ENCODE results near the gene NECTIN3. TPM values are rescaled to one million over a fixed set of nuclear protein-coding genes. Genes with fewer than 3 reads are reported as not detected.

The NECTIN3 gene
- total RNA-seq (1 to 10 TPM; 3.3 to 7.0 (median 5.0) TPM), polyA plus RNA-seq (1 to 10 TPM; 2.1 to 3.0 (median 2.2) TPM)
- long read RNA-seq, donor 1, partial matches to known transcripts: 0 of 1 reads
- long read RNA-seq, donor 1, other reads (novel, unspliced or antisense): 0 of 1 reads
- long read RNA-seq, donor 2, partial matches to known transcripts: 0 of 3 reads
- long read RNA-seq, donor 2, other reads (novel, unspliced or antisense): 1 of 3 reads

DNA sequence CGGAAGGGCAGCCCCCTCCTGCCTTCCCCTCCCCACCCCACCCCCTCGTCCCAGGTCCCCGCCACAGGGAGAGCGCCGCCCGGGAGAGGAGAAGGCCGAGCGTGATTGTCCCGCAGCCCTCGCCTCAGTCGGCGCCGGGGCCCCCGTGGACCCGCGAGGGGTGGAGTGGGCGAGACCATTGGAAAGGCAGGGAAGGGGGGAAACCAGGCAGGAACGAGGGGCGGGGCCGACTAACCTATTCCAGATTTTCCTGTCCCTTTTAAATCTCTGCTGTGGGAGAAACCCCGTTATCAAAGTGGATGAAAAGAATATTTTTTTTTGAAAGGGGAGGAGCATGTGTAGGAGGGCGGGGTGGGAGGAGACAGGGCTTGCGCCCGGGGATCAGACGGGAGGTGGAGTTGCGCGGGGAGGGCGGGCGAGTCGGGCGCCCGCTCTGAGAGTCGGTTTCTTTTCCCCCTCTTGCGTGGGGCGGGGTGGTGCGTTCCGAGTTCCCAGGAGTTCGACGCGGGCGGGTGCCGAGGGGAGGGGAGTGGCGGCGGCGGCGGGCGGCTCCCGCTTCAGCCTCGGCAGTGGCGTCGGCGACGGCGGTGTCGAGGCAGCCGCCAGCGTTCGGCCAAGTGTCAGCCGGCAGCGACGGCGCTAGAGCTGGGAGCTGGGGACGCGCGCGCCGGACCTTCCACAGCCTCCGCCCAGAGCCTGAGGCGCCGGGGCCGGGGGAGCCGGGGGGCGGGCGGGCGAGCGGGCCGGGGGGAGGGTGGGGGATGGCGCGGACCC is at the start of gene NECTIN3:
Gene NECTIN3 (plus strand): TSS at position 560 of the 774 bp plus-strand sequence. CDS start 202 bp downstream, at position 762.
- intact Hi-C loops (cut with DNase I): no loop called here
- no peaks in the 10 kb centered on the region for H3K9me3 ChIP-seq
- TF ChIP-seq, protein P1, sequence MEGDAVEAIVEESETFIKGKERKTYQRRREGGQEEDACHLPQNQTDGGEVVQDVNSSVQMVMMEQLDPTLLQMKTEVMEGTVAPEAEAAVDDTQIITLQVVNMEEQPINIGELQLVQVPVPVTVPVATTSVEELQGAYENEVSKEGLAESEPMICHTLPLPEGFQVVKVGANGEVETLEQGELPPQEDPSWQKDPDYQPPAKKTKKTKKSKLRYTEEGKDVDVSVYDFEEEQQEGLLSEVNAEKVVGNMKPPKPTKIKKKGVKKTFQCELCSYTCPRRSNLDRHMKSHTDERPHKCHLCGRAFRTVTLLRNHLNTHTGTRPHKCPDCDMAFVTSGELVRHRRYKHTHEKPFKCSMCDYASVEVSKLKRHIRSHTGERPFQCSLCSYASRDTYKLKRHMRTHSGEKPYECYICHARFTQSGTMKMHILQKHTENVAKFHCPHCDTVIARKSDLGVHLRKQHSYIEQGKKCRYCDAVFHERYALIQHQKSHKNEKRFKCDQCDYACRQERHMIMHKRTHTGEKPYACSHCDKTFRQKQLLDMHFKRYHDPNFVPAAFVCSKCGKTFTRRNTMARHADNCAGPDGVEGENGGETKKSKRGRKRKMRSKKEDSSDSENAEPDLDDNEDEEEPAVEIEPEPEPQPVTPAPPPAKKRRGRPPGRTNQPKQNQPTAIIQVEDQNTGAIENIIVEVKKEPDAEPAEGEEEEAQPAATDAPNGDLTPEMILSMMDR (IDR thresholded peaks at IDR 0.05): no peak
- H3K27me3 ChIP-seq (ENCODE audit: insufficient read depth in 3 of 3, low read length in 2 of 3): no peaks in the 10 kb centered on the region
- DNase-seq: peak; percentile 94 to 95
- ATAC-seq: peak; percentile 89 to 94 (median 92)
- H3K4me3 ChIP-seq: peak within 1 kb of the TSS; percentile 91
- H3K4me1 ChIP-seq: no peaks in the 10 kb centered on the region
- WGBS, 3 donors: 0 to 2% (median 1%) methylated on average over 26 to 79 of the region's 79 CpGs
- H3K36me3 ChIP-seq (ENCODE audit: insufficient read depth in 1 of 2, low read depth in 1 of 2): no peaks in the 10 kb centered on the region
- H3K27ac ChIP-seq: peak within 1 kb of the TSS; percentile 75

DNA sequence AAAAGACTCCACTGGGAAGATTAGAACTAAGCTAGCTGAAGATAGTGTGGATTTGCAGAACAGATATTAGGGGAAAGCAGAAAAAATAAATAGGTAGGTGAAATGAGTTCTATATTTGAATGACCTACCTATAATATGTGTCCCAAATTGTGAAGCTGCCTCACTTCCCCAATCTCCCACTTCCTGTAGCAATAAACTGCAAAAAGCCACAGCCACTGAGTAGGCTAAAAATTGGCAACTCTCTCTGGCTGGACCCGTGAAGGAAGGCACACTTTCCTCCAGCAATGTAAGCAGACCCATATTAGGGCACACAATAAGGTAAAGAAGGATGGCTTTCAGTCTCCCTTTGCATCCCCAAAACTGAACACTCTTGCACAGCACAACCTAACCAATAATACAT is 43.7 kb upstream of the NECTIN3 start:
- ATAC-seq (no peak), DNase-seq (no peak)
- Histone ChIP-seq H3K4me3 (no peak overlapping the region), H3K4me1 (no peaks in the 10 kb centered on the region), H3K9me3 (no peaks in the 10 kb centered on the region), H3K36me3 (ENCODE audit: insufficient read depth in 1 of 2, low read depth in 1 of 2) (no peaks in the 10 kb centered on the region), H3K27me3 (ENCODE audit: insufficient read depth in 3 of 3, low read length in 2 of 3) (peaks cover 0 to 3% (median 0%) of the 10 kb centered on the region in 3 donors), H3K27ac (no peak overlapping the region)
- intact Hi-C loops (cut with DNase I): no loop called here
- WGBS, 3 donors: 21 to 52% (median 48%) methylated on average over 1 of the region's 1 CpG
- TF ChIP-seq, protein P1 (IDR thresholded peaks at IDR 0.05): no peak

GRCh38 chr3:111031538-111031937 is 40.1 kb upstream of the NECTIN3 start:
- Histone ChIP-seq H3K4me1 (no peaks in the 10 kb centered on the region), H3K36me3 (ENCODE audit: insufficient read depth in 1 of 2, low read depth in 1 of 2) (no peaks in the 10 kb centered on the region), H3K4me3 (no peak overlapping the region), H3K9me3 (no peaks in the 10 kb centered on the region), H3K27me3 (ENCODE audit: insufficient read depth in 3 of 3, low read length in 2 of 3) (peaks cover 0 to 3% (median 2%) of the 10 kb centered on the region in 3 donors), H3K27ac (no peak overlapping the region)
- no peak for ATAC-seq
- no peak for DNase-seq
- 88 to 95% (median 89%) methylated on average over 2 of the region's 2 CpGs for WGBS, 3 donors
- intact Hi-C loops (cut with DNase I): no loop called here
- TF ChIP-seq, protein P1 (IDR thresholded peaks at IDR 0.05): no peak

GRCh38 chr3:111032677-111033076 is 38.9 kb upstream of the NECTIN3 start:
- H3K27me3 ChIP-seq (ENCODE audit: insufficient read depth in 3 of 3, low read length in 2 of 3): peaks cover 0 to 3% (median 2%) of the 10 kb centered on the region in 3 donors
- H3K27ac ChIP-seq: no peak overlapping the region
- WGBS, 3 donors: 93 to 96% (median 94%) methylated on average over 3 of the region's 3 CpGs
- TF ChIP-seq, protein P1 (IDR thresholded peaks at IDR 0.05): no peak
- H3K9me3 ChIP-seq: peaks cover 8% of the 10 kb centered on the region
- no peaks in the 10 kb centered on the region for H3K36me3 ChIP-seq (ENCODE audit: insufficient read depth in 1 of 2, low read depth in 1 of 2)
- no peak overlapping the region for H3K4me3 ChIP-seq
- ATAC-seq (no peak), DNase-seq (no peak)
- H3K4me1 ChIP-seq: no peaks in the 10 kb centered on the region
- intact Hi-C loops (cut with DNase I): no loop called here

Data from psoas muscle (tissue), 8 donors.